22Rv1 (cell line): ENCODE measurements around the gene CLDN11.

Source experiments
- CTCF ChIP-seq: fragments of 450-650 bp; IDR thresholded peaks from 2 replicates; pipeline ENCODE4 v1.5.1; 2017; ENCODE audit warnings: mild to moderate bottlenecking
- ZFX ChIP-seq: fragments of 450-650 bp; IDR thresholded peaks from 2 replicates; pipeline ENCODE4 v1.6.1; 2017; ENCODE audit warnings: antibody characterized with exemption, borderline replicate concordance

GRCh38 chr3:170480111-170480510 is 61.4 kb downstream of the CLDN11 start:
- no peak for TF ChIP-seq CTCF
- TF ChIP-seq ZFX: no peak
